Measurements from ENCODE around the gene NOX3.

- TF ChIP-seq EZH2 (IDR thresholded peaks at IDR 0.05; ENCODE audit: borderline replicate concordance, insufficient read depth, low read depth, low read length, poor library complexity, severe bottlenecking) (no peak), CTCF (IDR thresholded peaks at IDR 0.05) (no peak)
Observed at GRCh38 chr6:155492061-155492735, 36.6 kb upstream of the NOX3 start.

All from B cell (primary cell).